Ascending aorta (tissue), 2 donors: ENCODE measurements around the gene LHX3. TPM values are rescaled to one million over a fixed set of nuclear protein-coding genes. Genes with fewer than 3 reads are reported as not detected.

Source experiments
- DNase-seq, 2 donors: peaks; one replicate each; pipeline ENCODE4 v3.0.0-alpha.2; 2019; ENCODE audit warnings: low spot score in 2 of 2
- H3K27ac ChIP-seq, 2 donors: fragments of 200-600 bp; sonication (generic); one replicate each; pipeline ENCODE4 v1.5.1; 2016 to 2017; ENCODE audit warnings: mild to moderate bottlenecking in 1 of 2
- H3K27me3 ChIP-seq: fragments of 200-600 bp; sonication (generic); one replicate; pipeline ENCODE4 v1.5.1; 2017
- H3K36me3 ChIP-seq, 2 donors: fragments of 200-600 bp; sonication (generic); one replicate each; pipeline ENCODE4 v1.5.1; 2016
- H3K4me1 ChIP-seq, 2 donors: fragments of 200-600 bp; sonication (generic); one replicate each; pipeline ENCODE4 v1.5.1; 2016 to 2017; ENCODE audit warnings: mild to moderate bottlenecking in 1 of 2
- H3K4me3 ChIP-seq, 2 donors: fragments of 200-600 bp; sonication (generic); one replicate each; pipeline ENCODE4 v1.5.1; 2016 to 2017; ENCODE audit warnings: mild to moderate bottlenecking in 1 of 2
- H3K9me3 ChIP-seq, 2 donors: fragments of 200-600 bp; sonication (generic); one replicate each; pipeline ENCODE4 v1.5.1; 2016
- CTCF ChIP-seq, 3 experiments: fragments of 200-600 bp in 2 of 3; fragments of 450-650 bp in 1 of 3; sonication (generic) in 2 of 3; IDR thresholded peaks; one replicate each; pipeline ENCODE4 v1.5.1; 2016 to 2019; ENCODE audit warnings: antibody characterized with exemption in 3 of 3, mild to moderate bottlenecking in 1 of 3, moderate library complexity in 1 of 3
- intact Hi-C: fragments of 100-400 bp; cut with DNase I; formaldehyde crosslinking; loops from one replicate; pipeline ENCODE4 v1.15.1; 2023
- total RNA-seq: library from RNA; depleted of rRNA; stranded (reverse); fragments of >200 nt; gene quantifications from one replicate; pipeline ENCODE4 v1.1.0, GENCODE V29; 2016

Gene LHX3
- total RNA-seq, 1 donor from 2014 or later = not detected

GRCh38 chr9:136177224-136177623 lies 27.7 kb downstream of the LHX3 start:
- DNase-seq = no peak
- Histone ChIP-seq H3K36me3 (no peaks in the 10 kb centered on the region), H3K27ac (no peak overlapping the region), H3K27me3 (no peaks in the 10 kb centered on the region), H3K4me3 (no peak overlapping the region), H3K4me1 (no peaks in the 10 kb centered on the region), H3K9me3 (no peaks in the 10 kb centered on the region)
- no peak for TF ChIP-seq CTCF (IDR thresholded peaks at IDR 0.05)
- intact Hi-C loops = no loop called here

DNA sequence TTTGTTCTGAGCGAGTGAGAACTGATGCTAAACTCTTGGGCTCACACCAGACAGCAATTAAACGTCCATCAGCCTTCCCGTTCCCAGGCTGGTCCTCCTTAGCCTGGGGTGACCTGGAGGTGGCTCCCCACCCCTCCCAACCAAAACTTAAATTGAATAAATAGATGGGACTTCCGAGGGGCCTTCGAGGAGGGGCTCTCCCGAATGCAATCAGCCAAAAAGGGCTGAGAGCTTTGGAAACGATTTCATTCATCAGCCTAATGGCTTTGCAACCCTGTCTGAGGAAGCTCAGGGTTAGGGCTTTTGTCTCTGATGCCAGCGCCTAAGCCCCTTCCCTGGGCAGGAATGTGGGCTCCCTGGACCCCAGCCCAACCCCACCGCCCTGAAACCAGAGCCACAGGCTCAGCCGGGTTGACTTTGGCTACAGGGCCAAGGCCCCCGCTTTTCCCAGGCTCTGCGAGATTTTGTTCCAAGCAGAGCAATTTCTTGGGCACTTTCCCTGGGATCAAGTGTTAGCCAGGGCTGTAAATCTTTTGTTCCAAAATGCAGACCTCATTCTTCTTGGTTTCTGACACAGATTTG lies 29.2 kb downstream of the LHX3 start:
- Histone ChIP-seq H3K4me1 (no peaks in the 10 kb centered on the region), H3K27ac (no peak overlapping the region), H3K9me3 (no peaks in the 10 kb centered on the region), H3K27me3 (no peaks in the 10 kb centered on the region), H3K4me3 (no peak overlapping the region), H3K36me3 (no peaks in the 10 kb centered on the region)
- no peak for TF ChIP-seq CTCF (IDR thresholded peaks at IDR 0.05)
- intact Hi-C loops = no loop called here
- DNase-seq = no peak

DNA sequence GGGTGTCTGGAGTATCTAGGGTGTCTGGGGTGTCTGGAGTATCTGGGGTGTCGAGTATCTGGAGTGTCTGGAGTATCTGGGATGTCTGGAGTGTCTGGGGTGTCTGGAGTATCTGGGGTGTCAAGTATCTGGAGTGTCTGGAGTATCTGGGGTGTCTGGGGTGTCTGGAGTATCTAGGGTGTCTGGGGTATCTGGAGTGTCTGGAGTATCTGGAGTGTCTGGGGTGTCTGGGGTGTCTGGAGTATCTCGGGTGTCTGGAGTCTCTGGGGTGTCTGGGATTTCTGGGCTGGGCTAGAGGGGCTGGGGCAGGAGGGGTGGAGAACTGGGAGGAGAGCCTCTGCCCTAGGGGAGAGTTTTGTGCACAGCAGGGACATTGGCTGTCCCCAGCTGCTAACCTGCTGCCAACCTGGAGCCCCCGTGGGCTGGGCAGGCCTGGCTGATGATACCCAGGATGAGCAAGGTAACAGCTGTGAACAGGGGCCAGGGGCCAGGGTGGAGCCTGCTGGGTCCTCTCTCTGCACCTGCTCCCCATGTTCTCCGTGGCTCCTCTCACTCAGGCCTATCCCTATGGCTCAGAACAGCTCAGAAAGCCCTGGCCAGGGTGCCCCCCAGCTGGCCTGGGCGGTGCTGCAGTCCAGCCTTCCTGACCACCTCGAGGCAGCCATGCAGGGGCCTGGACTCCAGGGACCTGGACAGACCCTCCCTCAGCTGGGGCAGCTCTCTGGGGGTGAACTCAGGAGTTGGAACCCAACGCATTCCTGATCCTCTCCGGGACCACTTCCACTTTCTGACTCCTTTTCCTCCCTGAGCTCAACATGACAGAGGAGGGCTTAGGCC lies 29.9 kb downstream of the LHX3 start:
- TF ChIP-seq CTCF (IDR thresholded peaks at IDR 0.05) = no peak
- no peak overlapping the region for H3K27ac ChIP-seq
- no peak for DNase-seq
- H3K27me3 ChIP-seq = no peaks in the 10 kb centered on the region
- no peaks in the 10 kb centered on the region for H3K9me3 ChIP-seq
- intact Hi-C loops = no loop called here
- H3K4me1 ChIP-seq = no peaks in the 10 kb centered on the region
- H3K36me3 ChIP-seq = no peaks in the 10 kb centered on the region
- no peak overlapping the region for H3K4me3 ChIP-seq

DNA sequence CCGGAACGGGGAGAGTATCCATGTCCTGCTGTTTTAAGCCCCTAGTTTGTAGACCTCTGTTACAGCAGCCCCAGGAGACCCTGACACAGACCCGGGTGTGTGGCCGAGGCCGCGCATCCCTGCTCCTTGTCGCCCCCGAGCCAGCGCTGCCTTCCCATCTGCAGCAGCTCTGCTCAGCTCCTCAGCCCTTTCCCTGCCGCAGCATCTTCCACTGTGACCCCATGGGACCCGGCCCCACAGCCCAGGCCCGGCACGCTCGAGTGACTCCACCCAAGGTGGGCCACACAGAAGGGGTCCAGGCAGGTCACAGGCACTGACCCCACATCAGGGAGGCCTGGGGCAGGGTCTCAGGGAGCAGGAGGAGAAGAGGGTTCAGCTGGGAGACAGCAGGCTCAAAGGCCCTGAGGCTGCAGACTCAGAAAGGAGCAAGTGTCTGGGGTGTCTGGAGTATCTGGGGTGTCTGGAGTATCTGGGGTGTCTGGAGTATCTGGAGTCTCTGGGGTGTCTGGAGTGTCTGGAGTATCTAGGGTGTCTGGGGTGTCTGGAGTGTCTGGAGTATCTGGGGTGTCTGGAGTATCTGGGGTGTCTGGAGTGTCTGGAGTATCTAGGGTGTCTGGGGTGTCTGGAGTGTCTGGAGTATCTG lies 31.2 kb downstream of the LHX3 start:
- no peak overlapping the region for H3K27ac ChIP-seq
- H3K36me3 ChIP-seq = no peaks in the 10 kb centered on the region
- H3K4me3 ChIP-seq = no peak overlapping the region
- no peak for DNase-seq
- H3K9me3 ChIP-seq = no peaks in the 10 kb centered on the region
- H3K27me3 ChIP-seq = no peaks in the 10 kb centered on the region
- intact Hi-C loops = no loop called here
- no peak for TF ChIP-seq CTCF (IDR thresholded peaks at IDR 0.05)
- no peaks in the 10 kb centered on the region for H3K4me1 ChIP-seq

DNA sequence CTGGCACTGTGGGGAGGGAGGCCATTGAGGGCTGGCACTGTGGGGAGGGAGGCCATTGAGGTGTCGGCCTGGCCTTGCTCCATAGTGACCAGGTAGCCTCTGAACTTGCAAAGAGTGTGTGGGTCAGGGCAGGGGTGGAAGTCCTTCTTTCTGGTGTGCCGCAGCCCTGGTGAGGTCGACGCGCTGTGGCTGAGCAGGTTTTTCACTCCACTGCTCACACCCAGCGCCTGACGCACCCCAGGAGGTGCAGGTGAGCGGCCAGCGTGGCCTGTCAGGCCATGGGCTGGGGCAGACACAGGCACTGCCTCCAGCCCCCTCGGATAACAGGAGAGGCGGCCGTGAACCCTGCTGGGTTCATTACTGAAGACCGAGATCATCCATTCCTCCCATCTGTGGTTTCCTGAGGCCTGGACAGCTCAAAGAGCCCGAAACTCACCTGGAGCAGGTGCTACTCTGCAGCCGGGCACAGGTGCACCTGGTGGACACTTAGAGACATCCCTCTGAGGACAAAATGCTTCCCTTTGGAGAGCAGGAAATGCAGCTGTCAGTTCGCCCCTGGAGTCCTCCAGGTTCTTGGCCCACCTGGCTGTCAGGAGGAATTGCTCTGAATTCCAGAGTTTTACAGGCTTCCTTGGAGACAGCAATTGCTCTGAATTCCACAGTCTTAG lies 32.4 kb downstream of the LHX3 start:
- Histone ChIP-seq H3K4me3 (no peak overlapping the region), H3K9me3 (no peaks in the 10 kb centered on the region), H3K27me3 (no peaks in the 10 kb centered on the region), H3K27ac (no peak overlapping the region), H3K4me1 (no peaks in the 10 kb centered on the region), H3K36me3 (no peaks in the 10 kb centered on the region)
- no peak for DNase-seq
- intact Hi-C loops = no loop called here
- no peak for TF ChIP-seq CTCF (IDR thresholded peaks at IDR 0.05)
